GM19043 (cell line): ENCODE measurements around the gene PCBP1.
"Not testable (repeated sequence)": the region's sequence is repeated elsewhere in the genome, so short reads cannot be mapped to it uniquely, and the experiment has no call there.

Experiments
- ATAC-seq: cut with Tn5 transposase; IDR thresholded peaks from one replicate; pipeline ENCODE4 v1.9.1; 2021; ENCODE audit warnings: low read depth; ENCODE audit not compliant: unreplicated experiment

PCBP1 gene

DNA sequence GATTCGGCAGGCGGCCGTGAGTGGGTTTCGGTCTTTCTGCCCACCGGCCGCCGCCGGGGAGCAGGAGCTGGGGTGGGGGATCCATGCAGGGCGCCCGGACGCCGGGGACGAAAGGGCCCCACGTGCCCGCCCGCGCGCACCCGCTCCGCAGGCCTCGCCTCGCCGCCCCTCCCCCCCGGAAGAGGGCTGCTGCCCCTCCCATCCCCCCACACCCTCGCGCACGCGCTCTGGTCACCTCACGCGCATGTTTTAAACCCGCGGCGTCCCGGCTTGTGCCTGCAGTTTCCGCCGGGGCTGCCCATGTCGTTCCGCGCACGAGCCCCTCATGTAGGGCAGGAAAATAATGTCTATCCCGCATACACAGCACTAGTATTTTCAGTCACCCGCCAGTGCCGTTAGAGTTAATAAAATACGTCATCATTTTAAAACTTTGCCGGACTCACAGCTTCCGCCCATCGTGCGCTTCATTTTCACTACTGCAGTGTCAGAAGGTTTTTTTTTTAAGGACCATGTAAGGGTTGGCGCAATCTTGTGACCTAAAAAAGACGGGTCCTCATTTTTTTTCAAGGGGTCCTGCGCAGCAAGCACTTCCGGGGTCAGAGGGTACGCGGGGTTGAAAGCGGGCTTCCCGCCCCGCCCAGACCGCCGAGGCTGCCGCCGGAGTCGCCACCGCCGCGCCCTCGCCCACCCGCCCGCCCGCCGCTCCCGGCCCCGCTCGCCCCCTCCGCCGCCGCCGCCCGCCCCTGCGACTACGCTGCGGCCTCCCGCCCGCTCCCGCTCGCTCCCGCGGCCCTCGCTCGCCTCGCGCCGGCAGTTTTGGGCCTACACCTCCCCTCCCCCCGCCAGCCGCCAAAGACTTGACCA is at the start of gene PCBP1:
TSS of gene PCBP1 (plus strand) at position 640 of the 864 bp plus-strand sequence. CDS start 267 bp downstream, outside the sequence.
- ATAC-seq = peak; percentile 24

DNA sequence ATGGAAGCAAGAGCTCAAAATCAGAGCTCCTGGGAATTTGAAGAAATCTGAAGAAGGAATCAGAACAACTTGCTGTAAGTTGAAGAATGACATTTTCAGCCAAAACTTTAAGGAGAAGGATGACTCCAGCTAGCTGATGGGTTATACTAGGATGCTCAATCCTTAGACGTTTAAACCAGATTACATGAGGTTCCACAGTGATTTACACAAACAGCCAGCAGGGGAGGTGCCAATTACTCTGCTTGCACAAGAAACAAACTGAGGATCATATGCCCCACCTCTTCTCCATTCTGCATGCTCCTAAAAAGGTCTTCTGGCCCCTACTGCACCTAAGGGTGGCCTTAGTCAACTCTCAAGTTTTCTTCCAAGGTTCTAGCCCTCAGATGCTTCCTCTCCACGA is 47.9 kb upstream of the PCBP1 start:
- no peak for ATAC-seq

DNA sequence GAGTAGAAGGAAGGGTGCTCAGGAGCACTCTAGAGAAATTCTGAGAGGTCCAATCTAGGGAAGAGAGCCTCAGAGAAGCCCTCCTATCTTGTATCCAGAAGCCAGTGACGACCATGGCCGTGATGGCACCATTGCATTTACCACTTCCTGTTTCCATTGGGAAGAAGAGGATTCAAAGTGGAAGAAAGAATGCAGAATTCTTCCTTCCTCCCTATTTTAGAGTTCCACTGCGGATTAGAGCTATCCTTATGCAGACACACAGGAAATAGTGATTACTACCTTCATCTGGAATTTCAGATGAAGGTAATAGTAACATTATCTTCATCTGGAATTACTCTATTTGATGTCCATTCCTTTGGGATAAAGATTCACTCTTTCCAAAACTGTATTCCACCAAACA is 45.6 kb upstream of the PCBP1 start:
- ATAC-seq = no peak

- no peak for ATAC-seq
Observed at GRCh38 chr2:70042246-70042645, 45.0 kb upstream of the PCBP1 start.

- no peak for ATAC-seq
Observed at GRCh38 chr2:70043252-70043875, 43.9 kb upstream of the PCBP1 start.

DNA sequence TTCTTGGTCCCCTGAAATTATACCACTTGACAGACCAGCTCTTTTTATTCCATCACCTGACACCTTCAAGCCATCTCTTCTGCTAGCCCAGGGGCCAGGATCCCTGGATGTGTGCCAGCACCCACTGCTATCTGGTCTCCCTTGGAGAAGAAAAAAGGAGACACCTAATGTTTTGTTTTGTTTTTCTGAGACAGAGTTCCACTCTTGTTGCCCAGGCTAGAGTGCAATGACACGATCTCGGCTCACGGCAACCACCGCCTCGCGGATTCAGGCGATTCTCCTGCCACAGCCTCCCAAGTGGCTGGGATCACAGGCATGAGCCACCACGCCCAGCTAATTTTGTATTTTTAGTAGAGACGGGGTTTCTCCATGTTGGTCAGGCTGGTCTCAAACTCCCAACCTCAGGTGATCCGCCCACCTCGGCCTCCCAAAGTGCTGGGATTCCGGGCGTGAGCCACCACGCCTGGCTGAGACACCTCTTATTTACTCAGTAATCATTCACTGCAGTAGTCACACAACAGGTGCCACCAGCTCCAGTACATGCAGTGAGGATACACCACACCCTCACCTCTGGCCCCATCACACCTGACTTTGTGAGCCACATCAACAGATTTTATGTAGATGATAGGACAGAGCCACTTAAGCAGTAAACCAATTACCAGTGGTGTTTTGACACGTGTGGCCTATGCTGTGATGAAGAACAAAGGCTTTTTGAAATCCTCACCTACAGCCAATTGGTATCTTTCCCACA is 42.8 kb upstream of the PCBP1 start:
- ATAC-seq = no peak

GRCh38 chr2:70045405-70045804 is 41.9 kb upstream of the PCBP1 start:
- no peak for ATAC-seq

- no peak for ATAC-seq
Observed at GRCh38 chr2:70045932-70046331, 41.3 kb upstream of the PCBP1 start.

DNA sequence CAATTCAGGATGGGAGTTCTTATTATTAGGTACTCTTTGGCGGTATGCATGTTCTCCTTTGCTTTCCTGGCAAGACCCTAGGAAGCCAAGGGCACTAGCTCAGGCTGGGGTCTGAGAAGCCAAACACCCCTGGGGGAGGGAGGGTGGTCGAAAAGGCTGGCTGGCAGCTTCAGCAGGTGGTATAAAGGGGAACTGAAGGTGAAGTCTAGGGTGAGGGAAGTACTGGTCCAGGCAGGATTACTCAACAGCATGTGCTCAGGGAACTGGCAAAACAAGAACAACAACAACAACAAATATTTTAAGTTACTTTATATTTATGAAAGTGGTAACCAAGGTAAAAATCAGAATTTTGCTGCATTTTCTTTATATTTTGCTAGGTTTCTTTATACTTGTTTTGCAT is 40.7 kb upstream of the PCBP1 start:
- ATAC-seq = no peak

- ATAC-seq = no peak
Observed at GRCh38 chr2:70047451-70047850, 39.8 kb upstream of the PCBP1 start.

GRCh38 chr2:70049255-70049654 is 38.0 kb upstream of the PCBP1 start:
- no peak for ATAC-seq

DNA sequence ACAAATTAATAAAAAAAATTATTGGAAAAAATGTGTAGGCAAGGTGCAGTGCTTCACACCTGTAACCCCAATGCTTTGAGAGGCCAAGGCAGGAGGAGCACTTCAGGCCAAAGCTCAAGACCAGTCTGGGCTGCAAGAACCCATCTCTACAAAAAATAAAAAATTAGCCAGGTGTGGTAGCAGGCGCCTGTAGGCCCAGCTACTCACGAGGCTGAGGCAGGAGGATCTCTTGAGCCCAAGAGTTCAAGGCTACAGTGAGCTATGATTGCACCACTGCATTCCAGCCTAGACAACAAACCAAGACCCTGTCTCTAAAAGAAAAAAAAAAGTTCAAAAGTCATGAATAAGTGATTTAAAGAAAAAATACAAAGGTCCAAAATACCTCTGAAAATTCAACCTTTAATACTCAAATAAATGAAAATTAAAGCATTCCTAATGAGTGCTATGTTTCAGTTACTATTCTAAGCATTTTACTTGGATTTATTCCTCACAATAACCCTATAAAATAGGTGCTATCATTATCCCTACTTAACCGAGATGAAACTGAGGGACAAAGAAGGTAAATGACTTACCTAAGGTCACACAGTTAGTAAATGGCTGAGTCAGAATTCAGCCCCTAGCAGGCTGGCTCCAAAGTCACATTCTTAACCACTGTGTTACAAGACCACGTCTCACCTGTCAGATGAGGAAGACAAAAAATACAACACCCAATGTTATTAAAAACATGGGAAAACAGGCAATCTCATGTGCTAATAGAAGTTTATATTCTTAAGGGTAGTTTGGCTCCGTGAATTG is 36.4 kb upstream of the PCBP1 start:
- ATAC-seq = no peak

DNA sequence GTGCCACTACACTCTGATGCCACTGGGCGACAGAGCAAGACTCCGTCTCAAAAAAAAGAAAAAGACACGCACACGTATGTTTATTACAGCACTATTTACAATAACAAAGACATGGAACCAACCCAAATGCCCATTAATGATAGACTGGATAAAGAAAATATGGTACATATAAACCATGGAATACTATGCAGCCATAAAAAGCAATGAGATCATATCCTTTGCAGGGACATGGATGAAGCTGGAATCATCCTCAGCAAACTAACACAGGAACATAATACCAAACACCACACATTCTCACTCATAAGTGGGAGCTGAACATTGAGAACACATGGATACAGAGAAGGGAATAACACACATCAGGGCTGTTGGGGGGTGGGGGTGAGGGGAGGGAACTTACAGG is 32.0 kb upstream of the PCBP1 start:
- not testable (repeated sequence) for ATAC-seq

- ATAC-seq = no peak
Observed at GRCh38 chr2:70061317-70061716, 26.0 kb upstream of the PCBP1 start.

- ATAC-seq = no peak
Observed at GRCh38 chr2:70062270-70062669, 25.0 kb upstream of the PCBP1 start.

- no peak for ATAC-seq
Observed at GRCh38 chr2:70068119-70068518, 19.2 kb upstream of the PCBP1 start.

GRCh38 chr2:70069049-70069448 is 18.2 kb upstream of the PCBP1 start:
- ATAC-seq = no peak

DNA sequence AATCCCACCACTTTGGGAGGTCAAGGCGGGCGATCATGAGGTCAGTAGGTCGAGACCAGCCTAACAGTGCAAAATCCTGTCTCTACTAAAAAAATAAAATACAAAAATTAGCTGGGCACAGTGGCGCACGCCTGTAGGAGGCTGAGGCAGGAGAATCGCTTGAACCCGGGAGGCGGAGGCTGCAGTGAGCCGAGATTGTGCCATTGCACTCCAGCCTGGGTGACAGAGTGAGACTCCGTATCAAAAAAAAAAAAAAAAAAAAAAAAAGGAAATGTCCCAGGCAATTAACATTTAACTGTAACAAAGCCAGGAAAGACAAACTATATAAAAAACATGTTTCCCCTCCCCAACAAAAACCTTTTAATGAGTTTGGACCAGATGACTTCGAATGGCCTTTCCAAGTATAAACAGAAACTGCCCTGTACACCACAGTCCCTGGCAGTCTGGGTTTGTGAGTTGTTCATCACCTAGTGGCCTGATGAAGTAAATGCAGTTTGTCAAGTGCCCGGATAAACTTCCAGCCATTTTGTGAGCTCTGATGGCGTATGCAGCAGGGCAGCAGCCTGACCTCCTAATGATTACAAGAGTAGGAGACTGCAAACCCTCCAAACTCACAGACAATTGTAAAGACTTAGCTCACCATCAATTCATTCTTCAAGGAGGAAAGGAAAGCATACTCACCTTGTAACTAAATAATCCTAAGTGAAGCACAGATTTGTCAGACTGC is 16.6 kb upstream of the PCBP1 start:
- ATAC-seq = peak; percentile 65

GRCh38 chr2:70073493-70073892 is 13.8 kb upstream of the PCBP1 start:
- no peak for ATAC-seq

GRCh38 chr2:70078384-70078783 is 8.9 kb upstream of the PCBP1 start:
- ATAC-seq = no peak
